ENCODE data around the gene RNF225.
A peak's percentile ranks its signal among the peaks of the same experiment; 100 is the strongest.
"Not testable (repeated sequence)": the region's sequence is repeated elsewhere in the genome, so short reads cannot be mapped to it uniquely, and the experiment has no call there.

The RNF225 gene

GRCh38 chr19:58409010-58409790 lies 13.7 kb downstream of the RNF225 start:
- no peak for DNase-seq

GRCh38 chr19:58416604-58417003 lies 21.1 kb downstream of the RNF225 start:
- no peak for DNase-seq

- no peak for DNase-seq
Observed at GRCh38 chr19:58417071-58417470, 21.6 kb downstream of the RNF225 start.

- no peak for DNase-seq
Observed at GRCh38 chr19:58428617-58429016, 33.2 kb downstream of the RNF225 start.

GRCh38 chr19:58429745-58430144 lies 34.3 kb downstream of the RNF225 start:
- DNase-seq: no peak

GRCh38 chr19:58434217-58434616 lies 38.8 kb downstream of the RNF225 start:
- no peak for DNase-seq

- peak; percentile 94 for DNase-seq
Observed at GRCh38 chr19:58439576-58440554, 44.4 kb downstream of the RNF225 start, which contains the start of gene ZNF132. TSS of gene ZNF132 (minus strand) at chr19:58440153. CDS start at chr19:58439821, 332 bp downstream.

GRCh38 chr19:58440556-58440955 lies 45.1 kb downstream of the RNF225 start:
- no peak for DNase-seq

- DNase-seq: not testable (repeated sequence)
Observed at GRCh38 chr19:58442986-58443385, 47.5 kb downstream of the RNF225 start.

All from activated naive CD4-positive, alpha-beta T cell treated with anti-CD3 and anti-CD28 coated beads, Interleukin-2, amount 50 U/mL, for 16 hours (primary cell).